ENCODE measurements around the gene IFI30. TPM values are rescaled to one million over a fixed set of nuclear protein-coding genes. Genes with fewer than 3 reads are reported as not detected.

IFI30 gene
- total RNA-seq, 1 experiment from 2014 or later: 23.6 TPM

DNA sequence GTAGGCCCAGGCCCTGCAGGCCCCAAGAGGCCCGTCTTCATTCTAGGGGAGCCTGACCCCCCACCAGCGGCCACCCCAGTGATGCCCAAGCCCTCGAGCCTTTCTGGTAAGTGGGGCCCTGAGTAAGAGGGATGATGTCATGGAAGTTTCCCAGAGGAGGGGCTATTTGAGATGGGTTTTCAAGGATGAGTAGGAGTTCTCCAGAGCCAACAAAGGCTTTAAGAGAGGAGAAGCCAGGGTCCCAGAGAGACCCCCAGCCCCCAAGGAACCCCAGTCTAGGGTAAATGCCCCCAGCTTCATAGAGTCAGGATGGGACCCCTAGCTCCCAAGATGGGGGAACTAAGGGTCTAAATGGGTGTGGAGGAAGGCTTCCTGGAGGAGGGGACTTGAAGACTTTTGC, 29.7 kb upstream of the IFI30 start:
- WGBS (ENCODE audit: extremely low coverage, insufficient read length, low lambda C conversion rate): no CpG with 5 or more reads among the region's 3 CpGs
- no peaks in the 10 kb centered on the region for H3K79me2 ChIP-seq (ENCODE audit: insufficient read depth, low read length)
- H2BK15ac ChIP-seq (ENCODE audit: low read depth, low read length): no peak overlapping the region
- peaks cover 27 to 60% (median 55%) of the 10 kb centered on the region in 3 experiments for H3K36me3 Mint-ChIP-seq (ENCODE audit: insufficient read depth in 1 of 3, low read depth in 3 of 3)
- H3K27ac ChIP-seq (ENCODE audit: insufficient read length, low read depth, low read length): no peak overlapping the region
- no peak overlapping the region for H2AFZ ChIP-seq (ENCODE audit: low read length)
- H4K8ac ChIP-seq (replicated peaks; ENCODE audit: insufficient read length, low read depth, low read length): no peak overlapping the region
- no peaks in the 10 kb centered on the region for H3K79me1 ChIP-seq (ENCODE audit: insufficient read depth, low read depth, low read length, poor library complexity, severe bottlenecking)
- H3K18ac ChIP-seq (ENCODE audit: insufficient read length, low read depth, low read length): no peak overlapping the region
- H3K9ac ChIP-seq (ENCODE audit: extremely low read depth, insufficient read length, low read length): no peak overlapping the region
- no peaks in the 10 kb centered on the region for H3K27me3 ChIP-seq (ENCODE audit: insufficient read depth, low read length)
- no peaks in the 10 kb centered on the region for H3K27me3 Mint-ChIP-seq (ENCODE audit: low read depth)
- H3K4me3 Mint-ChIP-seq: no peak overlapping the region
- H3T11ph ChIP-seq (ENCODE audit: low read length): no peak overlapping the region
- H2BK12ac ChIP-seq (ENCODE audit: insufficient read length, low read depth, low read length): no peak overlapping the region
- H3K27ac Mint-ChIP-seq: no peak overlapping the region; a peak in 1 of 7 replicates
- H3K4ac ChIP-seq (ENCODE audit: low read depth, low read length): no peak overlapping the region
- no peak overlapping the region for H3K4me2 ChIP-seq (ENCODE audit: insufficient read depth, insufficient read length, low read length)
- peaks cover 0 to 3% of the 10 kb centered on the region in 2 experiments; a peak in 1 of 4 replicates for H3K4me1 Mint-ChIP-seq
- H2BK120ac ChIP-seq (ENCODE audit: low read depth, low read length, poor library complexity, severe bottlenecking): no peak overlapping the region
- no peaks in the 10 kb centered on the region for H3K23me2 ChIP-seq (ENCODE audit: insufficient read length, low read depth, low read length, poor library complexity, severe bottlenecking)
- H3K4me1 ChIP-seq (ENCODE audit: insufficient read depth, low read length): no peaks in the 10 kb centered on the region
- no peak overlapping the region for H3K56ac ChIP-seq (ENCODE audit: insufficient read length, low read depth, low read length)
- H3K14ac ChIP-seq (ENCODE audit: insufficient read depth, low read length): no peak overlapping the region
- H4K5ac ChIP-seq (ENCODE audit: insufficient read length, low read depth, low read length): no peak overlapping the region
- H4K91ac ChIP-seq (ENCODE audit: insufficient read length, low read depth, low read length): no peak overlapping the region
- DNase-seq: no peak
- H2AK5ac ChIP-seq (ENCODE audit: insufficient read length, low read length): no peak overlapping the region
- no peaks in the 10 kb centered on the region for H3K9me3 ChIP-seq (ENCODE audit: control insufficient read depth, low read depth, low read length)
- no peak overlapping the region for H3K23ac ChIP-seq (ENCODE audit: insufficient read length, low read depth, low read length)
- H3K9me3 Mint-ChIP-seq: peaks cover 0 to 4% of the 10 kb centered on the region in 2 experiments; a peak in 1 of 5 replicates
- TF ChIP-seq, protein P1, sequence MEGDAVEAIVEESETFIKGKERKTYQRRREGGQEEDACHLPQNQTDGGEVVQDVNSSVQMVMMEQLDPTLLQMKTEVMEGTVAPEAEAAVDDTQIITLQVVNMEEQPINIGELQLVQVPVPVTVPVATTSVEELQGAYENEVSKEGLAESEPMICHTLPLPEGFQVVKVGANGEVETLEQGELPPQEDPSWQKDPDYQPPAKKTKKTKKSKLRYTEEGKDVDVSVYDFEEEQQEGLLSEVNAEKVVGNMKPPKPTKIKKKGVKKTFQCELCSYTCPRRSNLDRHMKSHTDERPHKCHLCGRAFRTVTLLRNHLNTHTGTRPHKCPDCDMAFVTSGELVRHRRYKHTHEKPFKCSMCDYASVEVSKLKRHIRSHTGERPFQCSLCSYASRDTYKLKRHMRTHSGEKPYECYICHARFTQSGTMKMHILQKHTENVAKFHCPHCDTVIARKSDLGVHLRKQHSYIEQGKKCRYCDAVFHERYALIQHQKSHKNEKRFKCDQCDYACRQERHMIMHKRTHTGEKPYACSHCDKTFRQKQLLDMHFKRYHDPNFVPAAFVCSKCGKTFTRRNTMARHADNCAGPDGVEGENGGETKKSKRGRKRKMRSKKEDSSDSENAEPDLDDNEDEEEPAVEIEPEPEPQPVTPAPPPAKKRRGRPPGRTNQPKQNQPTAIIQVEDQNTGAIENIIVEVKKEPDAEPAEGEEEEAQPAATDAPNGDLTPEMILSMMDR (conservative IDR thresholded peaks at IDR 0.05): no peak
- H4K20me1 ChIP-seq (ENCODE audit: control insufficient read depth, insufficient read depth, insufficient read length): no peaks in the 10 kb centered on the region
- H2BK20ac ChIP-seq (ENCODE audit: low read depth, low read length, poor library complexity, severe bottlenecking): no peak overlapping the region
- H2BK5ac ChIP-seq (ENCODE audit: insufficient read length, low read length): no peak overlapping the region
